ENCODE data around the gene CISTR. TPM values are rescaled to one million over a fixed set of nuclear protein-coding genes. Genes with fewer than 3 reads are reported as not detected.

Gene CISTR
- total RNA-seq, 1 donor from 2014 or later, result not detected

DNA sequence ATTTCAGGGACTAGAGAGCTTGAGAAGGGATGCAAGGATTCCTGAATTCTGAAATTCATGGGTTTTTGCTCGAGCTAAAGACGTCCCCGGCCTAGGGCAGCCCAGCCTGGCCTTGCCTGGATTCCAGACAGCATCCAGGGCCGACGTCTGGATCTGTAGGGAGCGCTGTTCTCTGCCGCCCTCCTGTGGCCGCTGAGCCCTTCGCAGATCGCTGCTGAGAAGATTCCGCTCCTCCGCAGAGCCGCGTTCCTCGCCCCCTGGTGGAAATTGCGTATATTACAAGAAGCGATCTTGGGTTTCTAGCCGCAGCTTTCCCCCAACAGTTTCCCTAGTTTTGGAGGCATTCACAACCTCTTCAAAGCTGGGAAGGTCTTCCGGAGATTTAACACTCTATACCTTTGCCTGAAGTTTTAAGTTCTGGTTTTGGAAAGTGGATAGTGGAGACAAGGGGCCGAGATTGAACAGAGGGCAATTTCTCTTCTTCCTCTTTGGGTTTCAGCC, 5.1 kb downstream of the CISTR start:
- no peak for DNase-seq (ENCODE audit: low read depth)
- no peak overlapping the region for H3K4me3 ChIP-seq (ENCODE audit: low read depth, low read length)
- TF ChIP-seq, protein P1, sequence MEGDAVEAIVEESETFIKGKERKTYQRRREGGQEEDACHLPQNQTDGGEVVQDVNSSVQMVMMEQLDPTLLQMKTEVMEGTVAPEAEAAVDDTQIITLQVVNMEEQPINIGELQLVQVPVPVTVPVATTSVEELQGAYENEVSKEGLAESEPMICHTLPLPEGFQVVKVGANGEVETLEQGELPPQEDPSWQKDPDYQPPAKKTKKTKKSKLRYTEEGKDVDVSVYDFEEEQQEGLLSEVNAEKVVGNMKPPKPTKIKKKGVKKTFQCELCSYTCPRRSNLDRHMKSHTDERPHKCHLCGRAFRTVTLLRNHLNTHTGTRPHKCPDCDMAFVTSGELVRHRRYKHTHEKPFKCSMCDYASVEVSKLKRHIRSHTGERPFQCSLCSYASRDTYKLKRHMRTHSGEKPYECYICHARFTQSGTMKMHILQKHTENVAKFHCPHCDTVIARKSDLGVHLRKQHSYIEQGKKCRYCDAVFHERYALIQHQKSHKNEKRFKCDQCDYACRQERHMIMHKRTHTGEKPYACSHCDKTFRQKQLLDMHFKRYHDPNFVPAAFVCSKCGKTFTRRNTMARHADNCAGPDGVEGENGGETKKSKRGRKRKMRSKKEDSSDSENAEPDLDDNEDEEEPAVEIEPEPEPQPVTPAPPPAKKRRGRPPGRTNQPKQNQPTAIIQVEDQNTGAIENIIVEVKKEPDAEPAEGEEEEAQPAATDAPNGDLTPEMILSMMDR (conservative IDR thresholded peaks at IDR 0.05; ENCODE audit: low read depth, low read length), result peak; percentile 100

DNA sequence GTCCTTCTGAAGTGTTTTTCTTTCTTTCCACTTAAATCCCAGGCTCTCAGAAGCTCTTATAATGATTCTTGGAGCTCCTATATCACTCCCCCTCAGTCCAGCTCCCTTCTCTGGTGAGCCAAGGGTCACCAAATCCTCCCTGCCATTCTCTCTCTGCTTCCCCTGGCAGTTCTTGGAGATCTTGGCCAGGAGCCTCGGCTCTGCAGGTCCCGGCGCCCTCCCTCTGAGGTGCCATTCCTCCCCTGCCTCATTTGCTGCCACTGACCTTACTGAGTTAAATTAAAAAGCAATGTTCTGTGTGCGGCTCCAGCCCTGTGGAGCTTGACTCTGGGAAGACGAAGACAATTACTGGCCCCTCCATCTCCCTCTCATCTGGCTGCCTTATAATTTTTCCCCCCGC, 7.0 kb downstream of the CISTR start:
- TF ChIP-seq, protein P1 (conservative IDR thresholded peaks at IDR 0.05; ENCODE audit: low read depth, low read length), result no peak
- DNase-seq (ENCODE audit: low read depth), result no peak

DNA sequence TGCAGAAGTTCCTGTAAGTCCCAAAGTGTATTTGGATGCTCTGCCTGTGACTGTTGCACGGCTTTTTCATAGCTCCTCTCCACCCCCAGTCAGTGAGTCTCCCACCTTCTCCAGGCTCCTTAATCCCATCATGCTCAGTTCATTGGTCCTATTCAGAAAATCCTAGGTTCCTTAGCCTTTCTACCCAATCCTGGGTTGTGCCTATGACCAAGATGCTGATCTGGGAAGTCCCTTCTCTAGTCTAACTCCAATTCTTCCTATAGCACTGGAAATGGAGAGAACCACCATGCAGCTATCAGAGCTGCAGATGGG, 7.7 kb downstream of the CISTR start:
- H3K4me3 ChIP-seq (ENCODE audit: low read depth, low read length), result no peak overlapping the region
- TF ChIP-seq, protein P1 (conservative IDR thresholded peaks at IDR 0.05; ENCODE audit: low read depth, low read length), result no peak
- no peak for DNase-seq (ENCODE audit: low read depth)

More for the DNA sequence above, 7.0 kb downstream of the CISTR start:
- H3K4me3 ChIP-seq (ENCODE audit: low read depth, low read length), result no peak overlapping the region

DNA sequence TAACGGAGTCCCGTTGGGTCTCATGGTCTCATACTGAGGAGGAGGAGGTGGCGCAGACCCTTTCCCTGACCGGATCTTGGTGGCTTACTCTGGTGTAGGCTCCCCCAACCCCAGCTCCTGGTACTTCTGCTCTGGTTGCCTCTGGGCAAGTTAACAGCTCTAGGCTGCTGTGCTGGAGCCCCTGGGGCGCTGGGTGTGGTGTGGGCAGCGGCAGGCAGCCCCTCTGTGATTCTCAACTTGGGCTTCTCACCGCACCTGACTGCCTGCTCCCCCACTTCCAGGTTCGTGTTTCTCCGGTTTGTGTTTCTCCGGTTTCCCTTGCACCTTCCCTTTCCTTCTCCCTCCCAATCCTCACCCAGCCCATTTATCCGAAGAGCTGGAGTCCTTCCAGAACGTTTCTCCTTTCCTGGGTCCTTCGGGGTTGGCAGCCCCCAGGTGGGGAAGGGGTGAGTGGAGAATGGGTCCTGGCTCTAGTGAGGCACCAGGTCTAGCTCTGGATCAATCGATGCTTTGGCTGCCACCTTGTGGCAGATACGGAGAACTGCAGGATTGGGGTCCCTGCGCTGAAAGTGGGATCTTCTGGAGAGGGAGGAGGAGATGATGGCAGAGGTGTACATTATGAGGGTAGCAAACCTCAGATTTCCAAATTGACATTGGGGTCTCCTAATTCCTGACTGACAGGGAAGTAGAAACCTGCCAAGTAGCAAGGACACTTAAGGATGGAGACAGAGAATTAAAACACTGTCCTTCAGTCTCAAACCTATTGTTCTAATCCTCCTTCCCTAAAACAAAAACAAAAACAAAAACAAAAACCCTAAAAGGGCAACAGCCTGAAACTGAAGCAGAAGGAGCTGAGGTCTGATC, 8.3 kb downstream of the CISTR start:
- TF ChIP-seq, protein P1 (conservative IDR thresholded peaks at IDR 0.05; ENCODE audit: low read depth, low read length), result peak; percentile 93
- DNase-seq (ENCODE audit: low read depth), result no peak
- H3K4me3 ChIP-seq (ENCODE audit: low read depth, low read length), result peak overlapping the region; percentile 34

DNA sequence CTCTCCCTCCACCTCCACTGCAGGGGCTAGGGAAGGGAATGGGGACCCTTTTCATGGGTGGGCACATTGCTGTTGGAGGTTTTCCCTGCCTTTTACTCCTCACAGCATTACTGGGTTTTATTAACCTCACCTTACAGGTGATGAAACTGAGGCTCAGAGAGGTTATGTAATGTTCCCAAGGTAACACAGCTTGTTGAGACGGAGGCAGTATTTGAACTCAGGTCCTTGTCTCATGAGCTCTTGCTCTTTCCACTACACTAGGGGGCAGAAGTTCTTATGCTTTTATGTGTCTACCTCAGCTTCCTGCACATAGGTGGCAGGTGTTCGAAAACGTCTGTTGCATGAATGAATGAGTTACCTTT, 11.7 kb downstream of the CISTR start:
- no peak for DNase-seq (ENCODE audit: low read depth)
- no peak overlapping the region for H3K4me3 ChIP-seq (ENCODE audit: low read depth, low read length)
- TF ChIP-seq, protein P1 (conservative IDR thresholded peaks at IDR 0.05; ENCODE audit: low read depth, low read length), result no peak

DNA sequence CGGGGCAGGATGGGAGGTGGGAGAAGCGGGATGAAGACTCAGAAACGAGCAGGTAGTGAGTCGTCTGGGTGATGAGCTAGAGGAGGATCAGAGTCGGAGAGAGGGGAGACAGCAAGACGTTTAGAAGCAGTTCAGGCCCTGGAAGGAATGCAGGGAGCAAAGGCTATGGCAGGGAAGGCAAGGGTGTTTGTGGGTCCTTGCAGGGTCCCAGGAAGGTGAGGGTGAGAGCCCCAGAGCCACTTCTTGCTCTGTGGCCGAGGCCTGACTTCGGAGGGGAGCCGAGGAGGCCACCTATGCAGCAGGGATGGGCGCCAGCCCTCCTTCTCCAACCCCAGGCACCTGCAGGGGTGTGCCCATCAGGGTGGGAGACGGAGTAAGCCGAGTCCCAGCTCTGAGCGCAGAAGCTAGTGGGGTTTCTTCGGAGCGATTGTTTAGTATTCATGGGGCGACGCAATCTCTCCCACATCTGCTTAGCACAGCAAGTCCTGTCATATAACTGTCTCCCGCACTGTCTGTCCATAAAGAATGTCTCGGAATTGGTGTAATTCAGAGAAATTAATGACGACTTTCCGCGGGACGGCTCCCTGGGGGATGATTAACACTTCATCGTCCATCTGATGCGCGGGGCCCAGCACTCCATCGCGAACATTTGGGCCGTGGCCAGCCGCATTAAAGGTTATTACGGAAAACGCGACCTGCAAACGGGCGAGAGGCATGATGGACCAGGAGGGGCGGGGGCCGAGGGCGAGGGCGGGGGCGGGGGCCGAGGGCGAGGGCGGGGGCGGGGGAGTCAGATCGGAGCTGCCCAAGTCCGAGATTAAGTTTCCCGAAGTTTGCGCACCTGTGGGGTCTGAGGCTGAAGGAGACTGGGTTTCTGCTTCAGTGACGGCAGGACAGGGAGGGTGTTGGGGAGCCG, 12.3 kb downstream of the CISTR start:
- TF ChIP-seq, protein P1 (conservative IDR thresholded peaks at IDR 0.05; ENCODE audit: low read depth, low read length), result no peak
- no peak for DNase-seq (ENCODE audit: low read depth)
- H3K4me3 ChIP-seq (ENCODE audit: low read depth, low read length), result no peak overlapping the region
